K562 (cell line): ENCODE results near the gene ITPR1.

Source experiments
- ATF2 ChIP-seq: sonication (generic); formaldehyde crosslinking; IDR thresholded peaks from 2 replicates; pipeline ENCODE4 v1.8.1; 2022; ENCODE audit warnings: missing genetic modification reagents
- IRF2 ChIP-seq: sonication (generic); formaldehyde crosslinking; IDR thresholded peaks from 2 replicates; pipeline ENCODE4 v1.8.1; 2022; ENCODE audit warnings: mild to moderate bottlenecking, missing genetic modification reagents
- POLR2AphosphoS5 ChIP-seq: IDR thresholded peaks from 2 replicates; pipeline ENCODE4 v1.6.1; 2011; ENCODE audit warnings: mild to moderate bottlenecking, low read depth, low read length, moderate library complexity; ENCODE audit not compliant: control insufficient read depth, insufficient read depth
- TEAD1 ChIP-seq, 2 experiments: fragments of 450-650 bp in 1 of 2; sonication (generic) in 1 of 2; formaldehyde crosslinking; IDR thresholded peaks; 2 replicates each; pipeline versions ENCODE4 v1.4.0 to v1.8.0; 2020 to 2022; ENCODE audit warnings: mild to moderate bottlenecking in 2 of 2, missing genetic modification reagents in 1 of 2
- ZNF644 ChIP-seq: fragments of 200-800 bp; sonication (Bioruptor generic); IDR thresholded peaks from 2 replicates; pipeline ENCODE4 v1.6.1; 2016; ENCODE audit warnings: low read depth, missing genetic modification characterization, missing compliant biosample characterization
- TF ChIP-seq, protein P1 (sequence below), 3 experiments: IDR thresholded peaks in 2 of 3; conservative IDR thresholded peaks in 1 of 3; 2 replicates each; pipeline ENCODE4 v1.5.1; 2011 to 2012; ENCODE audit warnings: low read length in 3 of 3, mild to moderate bottlenecking in 3 of 3, control low read depth in 2 of 3, improper control_type of control experiment in 1 of 3, inconsistent platforms in 1 of 3, low read depth in 1 of 3, mixed read lengths in 1 of 3, moderate library complexity in 1 of 3; ENCODE audit not compliant: insufficient read depth in 2 of 3
- TF ChIP-seq, protein P2 (sequence below): IDR thresholded peaks from 3 replicates; pipeline ENCODE4 v1.6.1; 2011; ENCODE audit warnings: borderline replicate concordance, mild to moderate bottlenecking, moderate library complexity; ENCODE audit not compliant: insufficient read length; ENCODE audit errors: extremely low read depth
- TF ChIP-seq, protein P3 (sequence below): fragments of 150-350 bp; IDR thresholded peaks from 2 replicates; pipeline ENCODE4 v1.6.1; 2014; ENCODE audit warnings: low read depth, mild to moderate bottlenecking, low read length, borderline replicate concordance
- TF ChIP-seq, protein P4 (sequence below): sonication (generic); formaldehyde crosslinking; IDR thresholded peaks from 2 replicates; pipeline ENCODE4 v1.8.0; 2022; ENCODE audit warnings: missing genetic modification reagents, mild to moderate bottlenecking, borderline replicate concordance

DNA sequence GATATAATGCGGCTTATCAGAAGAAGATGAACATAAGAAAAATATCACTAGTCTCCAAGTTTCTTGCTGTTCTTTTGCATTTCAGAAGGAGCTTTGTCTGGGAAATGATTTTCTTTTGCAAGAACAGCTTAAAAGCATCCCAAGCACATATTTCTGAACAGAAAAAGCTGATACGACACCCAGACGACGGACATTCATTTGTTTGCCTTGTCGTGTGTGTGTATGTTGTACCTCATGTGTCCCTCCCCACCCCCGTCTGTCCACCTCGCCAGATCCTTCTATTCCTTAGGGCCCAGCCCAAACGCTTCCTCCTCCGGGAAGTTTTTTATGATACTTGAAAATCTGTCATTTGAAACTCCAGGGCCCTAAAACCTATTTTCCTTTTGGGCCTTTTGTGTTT lies 8.8 kb downstream of the ITPR1 start:
- TF ChIP-seq, protein P1, sequence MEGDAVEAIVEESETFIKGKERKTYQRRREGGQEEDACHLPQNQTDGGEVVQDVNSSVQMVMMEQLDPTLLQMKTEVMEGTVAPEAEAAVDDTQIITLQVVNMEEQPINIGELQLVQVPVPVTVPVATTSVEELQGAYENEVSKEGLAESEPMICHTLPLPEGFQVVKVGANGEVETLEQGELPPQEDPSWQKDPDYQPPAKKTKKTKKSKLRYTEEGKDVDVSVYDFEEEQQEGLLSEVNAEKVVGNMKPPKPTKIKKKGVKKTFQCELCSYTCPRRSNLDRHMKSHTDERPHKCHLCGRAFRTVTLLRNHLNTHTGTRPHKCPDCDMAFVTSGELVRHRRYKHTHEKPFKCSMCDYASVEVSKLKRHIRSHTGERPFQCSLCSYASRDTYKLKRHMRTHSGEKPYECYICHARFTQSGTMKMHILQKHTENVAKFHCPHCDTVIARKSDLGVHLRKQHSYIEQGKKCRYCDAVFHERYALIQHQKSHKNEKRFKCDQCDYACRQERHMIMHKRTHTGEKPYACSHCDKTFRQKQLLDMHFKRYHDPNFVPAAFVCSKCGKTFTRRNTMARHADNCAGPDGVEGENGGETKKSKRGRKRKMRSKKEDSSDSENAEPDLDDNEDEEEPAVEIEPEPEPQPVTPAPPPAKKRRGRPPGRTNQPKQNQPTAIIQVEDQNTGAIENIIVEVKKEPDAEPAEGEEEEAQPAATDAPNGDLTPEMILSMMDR (IDR thresholded peaks at IDR 0.05 in 2 of 3, conservative IDR thresholded peaks at IDR 0.05 in 1 of 3; ENCODE audit: insufficient read depth in 2 of 3, low read depth in 1 of 3, low read length in 3 of 3): no peak
- TF ChIP-seq, protein P2, sequence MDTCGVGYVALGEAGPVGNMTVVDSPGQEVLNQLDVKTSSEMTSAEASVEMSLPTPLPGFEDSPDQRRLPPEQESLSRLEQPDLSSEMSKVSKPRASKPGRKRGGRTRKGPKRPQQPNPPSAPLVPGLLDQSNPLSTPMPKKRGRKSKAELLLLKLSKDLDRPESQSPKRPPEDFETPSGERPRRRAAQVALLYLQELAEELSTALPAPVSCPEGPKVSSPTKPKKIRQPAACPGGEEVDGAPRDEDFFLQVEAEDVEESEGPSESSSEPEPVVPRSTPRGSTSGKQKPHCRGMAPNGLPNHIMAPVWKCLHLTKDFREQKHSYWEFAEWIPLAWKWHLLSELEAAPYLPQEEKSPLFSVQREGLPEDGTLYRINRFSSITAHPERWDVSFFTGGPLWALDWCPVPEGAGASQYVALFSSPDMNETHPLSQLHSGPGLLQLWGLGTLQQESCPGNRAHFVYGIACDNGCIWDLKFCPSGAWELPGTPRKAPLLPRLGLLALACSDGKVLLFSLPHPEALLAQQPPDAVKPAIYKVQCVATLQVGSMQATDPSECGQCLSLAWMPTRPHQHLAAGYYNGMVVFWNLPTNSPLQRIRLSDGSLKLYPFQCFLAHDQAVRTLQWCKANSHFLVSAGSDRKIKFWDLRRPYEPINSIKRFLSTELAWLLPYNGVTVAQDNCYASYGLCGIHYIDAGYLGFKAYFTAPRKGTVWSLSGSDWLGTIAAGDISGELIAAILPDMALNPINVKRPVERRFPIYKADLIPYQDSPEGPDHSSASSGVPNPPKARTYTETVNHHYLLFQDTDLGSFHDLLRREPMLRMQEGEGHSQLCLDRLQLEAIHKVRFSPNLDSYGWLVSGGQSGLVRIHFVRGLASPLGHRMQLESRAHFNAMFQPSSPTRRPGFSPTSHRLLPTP: no peak
- TF ChIP-seq POLR2AphosphoS5: no peak
- TF ChIP-seq ATF2 (CRISPR knock-in tag): no peak
- no peak for TF ChIP-seq TEAD1 (CRISPR knock-in tag; IDR thresholded peaks at IDR 0.05)
- TF ChIP-seq IRF2 (CRISPR knock-in tag): no peak
- TF ChIP-seq ZNF644 (tag): no peak
- TF ChIP-seq, protein P3, sequence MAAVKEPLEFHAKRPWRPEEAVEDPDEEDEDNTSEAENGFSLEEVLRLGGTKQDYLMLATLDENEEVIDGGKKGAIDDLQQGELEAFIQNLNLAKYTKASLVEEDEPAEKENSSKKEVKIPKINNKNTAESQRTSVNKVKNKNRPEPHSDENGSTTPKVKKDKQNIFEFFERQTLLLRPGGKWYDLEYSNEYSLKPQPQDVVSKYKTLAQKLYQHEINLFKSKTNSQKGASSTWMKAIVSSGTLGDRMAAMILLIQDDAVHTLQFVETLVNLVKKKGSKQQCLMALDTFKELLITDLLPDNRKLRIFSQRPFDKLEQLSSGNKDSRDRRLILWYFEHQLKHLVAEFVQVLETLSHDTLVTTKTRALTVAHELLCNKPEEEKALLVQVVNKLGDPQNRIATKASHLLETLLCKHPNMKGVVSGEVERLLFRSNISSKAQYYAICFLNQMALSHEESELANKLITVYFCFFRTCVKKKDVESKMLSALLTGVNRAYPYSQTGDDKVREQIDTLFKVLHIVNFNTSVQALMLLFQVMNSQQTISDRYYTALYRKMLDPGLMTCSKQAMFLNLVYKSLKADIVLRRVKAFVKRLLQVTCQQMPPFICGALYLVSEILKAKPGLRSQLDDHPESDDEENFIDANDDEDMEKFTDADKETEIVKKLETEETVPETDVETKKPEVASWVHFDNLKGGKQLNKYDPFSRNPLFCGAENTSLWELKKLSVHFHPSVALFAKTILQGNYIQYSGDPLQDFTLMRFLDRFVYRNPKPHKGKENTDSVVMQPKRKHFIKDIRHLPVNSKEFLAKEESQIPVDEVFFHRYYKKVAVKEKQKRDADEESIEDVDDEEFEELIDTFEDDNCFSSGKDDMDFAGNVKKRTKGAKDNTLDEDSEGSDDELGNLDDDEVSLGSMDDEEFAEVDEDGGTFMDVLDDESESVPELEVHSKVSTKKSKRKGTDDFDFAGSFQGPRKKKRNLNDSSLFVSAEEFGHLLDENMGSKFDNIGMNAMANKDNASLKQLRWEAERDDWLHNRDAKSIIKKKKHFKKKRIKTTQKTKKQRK: no peak
- TF ChIP-seq, protein P4, sequence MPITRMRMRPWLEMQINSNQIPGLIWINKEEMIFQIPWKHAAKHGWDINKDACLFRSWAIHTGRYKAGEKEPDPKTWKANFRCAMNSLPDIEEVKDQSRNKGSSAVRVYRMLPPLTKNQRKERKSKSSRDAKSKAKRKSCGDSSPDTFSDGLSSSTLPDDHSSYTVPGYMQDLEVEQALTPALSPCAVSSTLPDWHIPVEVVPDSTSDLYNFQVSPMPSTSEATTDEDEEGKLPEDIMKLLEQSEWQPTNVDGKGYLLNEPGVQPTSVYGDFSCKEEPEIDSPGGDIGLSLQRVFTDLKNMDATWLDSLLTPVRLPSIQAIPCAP: no peak
